GM12891 (cell line): ENCODE measurements around the gene GMDS.
A peak's percentile ranks its signal among the peaks of the same experiment; 100 is the strongest.

ENCODE experiments used
- DNase-seq: peaks from one replicate; pipeline ENCODE4 v3.0.0; 2011; ENCODE audit warnings: low spot score; ENCODE audit not compliant: insufficient read length
- FAIRE-seq: peaks from 2 replicates; lab custom pipeline; 2011; peaks lifted over from hg19 to GRCh38; lab: Jason Lieb, UNC
- PAX5 ChIP-seq: IDR thresholded peaks from 2 replicates; pipeline ENCODE4 v1.6.1; 2011; ENCODE audit warnings: low read length, moderate library complexity, mild to moderate bottlenecking; ENCODE audit not compliant: insufficient read depth, severe bottlenecking
- POLR2A ChIP-seq: IDR thresholded peaks from 2 replicates; pipeline ENCODE4 v1.6.1; 2011; ENCODE audit warnings: low read depth, low read length, control low read depth
- POLR2AphosphoS5 ChIP-seq: IDR thresholded peaks from 2 replicates; pipeline ENCODE4 v1.6.1; 2011; ENCODE audit warnings: low read depth, low read length, control low read depth
- POU2F2 ChIP-seq: IDR thresholded peaks from 2 replicates; pipeline ENCODE4 v1.6.1; 2011; ENCODE audit warnings: low read depth, mild to moderate bottlenecking, control low read depth, low read length, moderate library complexity
- SPI1 ChIP-seq: IDR thresholded peaks from 2 replicates; pipeline ENCODE4 v1.6.1; 2011; ENCODE audit warnings: low read depth, low read length, control low read depth
- TAF1 ChIP-seq: IDR thresholded peaks from 2 replicates; pipeline ENCODE4 v1.6.1; 2011; ENCODE audit warnings: low read depth, low read length, control low read depth

Gene GMDS

DNA sequence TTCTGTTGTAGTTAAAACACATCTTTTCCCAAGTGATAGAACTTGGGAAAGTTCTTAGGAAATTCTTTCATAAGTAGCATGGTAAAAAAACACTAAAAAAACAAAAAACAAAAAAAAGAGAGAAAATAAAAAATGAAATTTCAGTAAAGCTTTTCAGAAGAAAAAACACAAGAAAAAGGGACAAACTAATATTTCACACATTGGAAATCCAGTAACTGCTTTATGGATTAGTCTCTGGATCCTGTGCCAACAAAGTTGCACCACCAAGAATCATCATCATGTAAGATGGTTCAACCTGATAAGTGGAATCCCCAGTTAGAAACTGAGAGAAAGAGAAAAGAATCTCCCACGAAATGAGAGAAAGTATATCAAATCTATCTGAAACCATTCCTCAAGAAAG lies 144.2 kb downstream of the GMDS start:
- FAIRE-seq (no peak), DNase-seq (no peak)
- TF ChIP-seq POU2F2 (no peak), POLR2A (no peak), PAX5 (no peak), POLR2AphosphoS5 (no peak), TAF1 (no peak), SPI1 (no peak)

DNA sequence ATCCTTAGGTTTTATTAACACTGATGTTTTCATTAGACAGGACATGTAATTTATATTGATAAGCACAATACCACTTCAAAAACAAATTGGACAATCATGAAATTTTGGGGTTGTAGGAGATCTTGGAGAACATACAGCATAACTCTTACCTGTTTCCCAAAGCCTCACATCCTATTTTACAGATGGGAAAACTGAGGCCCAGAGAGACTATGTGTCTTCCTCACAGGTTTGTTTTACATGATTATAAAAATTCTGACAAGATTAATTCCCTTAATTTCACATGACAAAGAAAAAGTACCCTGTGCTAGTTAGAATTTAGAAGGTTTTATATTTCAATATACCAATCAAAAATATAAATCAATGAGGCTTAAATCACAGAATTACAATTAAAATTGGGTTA lies 145.5 kb downstream of the GMDS start:
- DNase-seq: no peak
- no peak for FAIRE-seq
- TF ChIP-seq TAF1 (no peak), PAX5 (no peak), POLR2A (no peak), SPI1 (no peak), POLR2AphosphoS5 (no peak), POU2F2 (no peak)

DNA sequence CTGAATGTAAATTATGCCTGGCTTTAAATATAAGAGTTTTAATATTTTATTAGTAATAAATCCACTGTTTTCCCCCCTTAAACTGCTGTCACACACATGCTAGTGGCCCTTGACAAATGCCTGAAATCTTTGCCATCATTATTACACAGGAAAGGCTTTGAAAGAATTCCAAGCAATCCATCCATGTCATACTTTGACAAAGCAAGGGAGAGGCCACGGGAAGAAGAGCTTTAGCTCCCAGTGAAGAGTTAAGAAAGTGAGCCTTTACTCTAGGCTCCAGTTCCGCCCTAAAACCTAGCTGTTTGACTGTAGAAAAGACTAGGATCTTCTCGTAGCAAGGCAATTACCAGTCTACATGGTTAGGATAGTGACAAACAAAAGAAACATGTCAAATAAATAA lies 147.9 kb downstream of the GMDS start:
- DNase-seq (no peak), FAIRE-seq (no peak)
- no peak for TF ChIP-seq TAF1
- TF ChIP-seq SPI1: no peak
- no peak for TF ChIP-seq POU2F2
- TF ChIP-seq PAX5: no peak
- no peak for TF ChIP-seq POLR2A
- TF ChIP-seq POLR2AphosphoS5: no peak

DNA sequence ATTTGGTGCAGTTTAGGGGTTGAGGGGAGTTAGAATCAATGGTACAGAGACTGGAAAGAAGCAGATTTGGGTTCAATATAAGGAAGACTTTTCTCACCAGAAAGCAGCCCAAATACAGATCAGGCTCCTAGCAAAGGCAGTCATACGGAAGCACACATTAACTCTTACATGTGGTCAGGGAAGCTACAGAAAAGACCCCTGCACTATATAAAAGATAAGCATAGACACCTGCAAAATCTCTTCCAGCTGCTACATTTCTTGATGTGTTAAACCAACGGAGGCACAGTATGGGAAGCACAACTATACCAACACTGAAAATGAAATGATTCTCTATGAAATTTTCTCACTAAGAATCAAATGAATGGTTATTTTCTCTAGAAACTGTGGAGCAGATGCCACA lies 150.8 kb downstream of the GMDS start:
- TF ChIP-seq POLR2AphosphoS5: no peak
- TF ChIP-seq TAF1: no peak
- no peak for TF ChIP-seq SPI1
- no peak for TF ChIP-seq PAX5
- no peak for TF ChIP-seq POU2F2
- no peak for TF ChIP-seq POLR2A

DNA sequence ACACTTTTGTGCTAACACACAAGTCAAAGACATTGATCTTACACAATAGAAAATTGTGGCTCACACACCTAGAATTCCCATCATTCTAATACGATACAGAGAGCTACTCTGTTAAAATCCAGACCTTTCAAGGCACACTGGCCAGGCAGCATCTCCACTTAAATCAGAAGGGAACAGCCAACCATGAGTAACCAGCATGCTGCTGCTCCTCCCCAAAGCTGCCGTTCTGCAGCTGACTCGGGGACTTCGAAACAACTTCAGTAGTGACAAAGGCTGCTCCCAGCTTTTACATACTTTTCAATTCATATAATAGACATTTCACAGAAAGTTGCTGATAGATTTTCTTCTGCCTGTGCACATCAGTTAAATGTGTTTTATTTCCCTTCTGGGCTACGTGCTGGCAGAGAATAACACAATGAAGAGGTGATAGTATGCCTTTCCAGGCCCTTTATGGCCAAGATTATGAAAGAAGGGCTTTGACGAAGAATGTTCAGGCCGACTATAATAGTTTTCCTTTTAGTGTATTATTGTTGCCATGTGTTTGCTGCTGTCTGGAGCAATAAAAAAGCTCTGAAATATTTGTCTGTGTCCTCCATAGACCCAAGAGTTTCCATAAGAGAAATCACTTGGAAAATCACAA lies 159.0 kb downstream of the GMDS start:
- TF ChIP-seq TAF1 (no peak), SPI1 (no peak), POLR2A (no peak), PAX5 (no peak)
- DNase-seq: no peak
- no peak for FAIRE-seq

More for the DNA sequence above, 150.8 kb downstream of the GMDS start:
- DNase-seq (no peak), FAIRE-seq (no peak)

DNA sequence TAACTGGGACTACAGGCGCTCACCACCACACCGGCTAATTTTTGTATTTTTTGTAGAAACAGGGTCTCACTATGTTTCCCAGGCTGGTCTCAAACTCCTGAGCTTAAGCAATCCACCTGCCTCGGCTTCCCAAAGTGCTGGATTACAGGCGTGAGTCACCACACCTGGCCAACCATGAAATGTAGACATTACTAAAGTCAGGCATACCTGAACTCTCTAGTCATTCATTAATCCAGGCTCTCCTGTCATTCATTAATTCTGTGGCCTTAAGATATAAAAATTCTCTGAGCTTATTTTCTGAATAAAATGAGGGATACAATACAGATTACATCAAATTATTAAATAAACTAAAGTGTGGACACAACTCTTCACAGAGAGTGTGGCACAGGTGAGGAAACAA lies 159.7 kb downstream of the GMDS start:
- DNase-seq (no peak), FAIRE-seq (no peak)
- no peak for TF ChIP-seq POLR2AphosphoS5
- no peak for TF ChIP-seq POLR2A
- TF ChIP-seq SPI1: no peak
- no peak for TF ChIP-seq PAX5
- no peak for TF ChIP-seq POU2F2
- TF ChIP-seq TAF1: no peak

DNA sequence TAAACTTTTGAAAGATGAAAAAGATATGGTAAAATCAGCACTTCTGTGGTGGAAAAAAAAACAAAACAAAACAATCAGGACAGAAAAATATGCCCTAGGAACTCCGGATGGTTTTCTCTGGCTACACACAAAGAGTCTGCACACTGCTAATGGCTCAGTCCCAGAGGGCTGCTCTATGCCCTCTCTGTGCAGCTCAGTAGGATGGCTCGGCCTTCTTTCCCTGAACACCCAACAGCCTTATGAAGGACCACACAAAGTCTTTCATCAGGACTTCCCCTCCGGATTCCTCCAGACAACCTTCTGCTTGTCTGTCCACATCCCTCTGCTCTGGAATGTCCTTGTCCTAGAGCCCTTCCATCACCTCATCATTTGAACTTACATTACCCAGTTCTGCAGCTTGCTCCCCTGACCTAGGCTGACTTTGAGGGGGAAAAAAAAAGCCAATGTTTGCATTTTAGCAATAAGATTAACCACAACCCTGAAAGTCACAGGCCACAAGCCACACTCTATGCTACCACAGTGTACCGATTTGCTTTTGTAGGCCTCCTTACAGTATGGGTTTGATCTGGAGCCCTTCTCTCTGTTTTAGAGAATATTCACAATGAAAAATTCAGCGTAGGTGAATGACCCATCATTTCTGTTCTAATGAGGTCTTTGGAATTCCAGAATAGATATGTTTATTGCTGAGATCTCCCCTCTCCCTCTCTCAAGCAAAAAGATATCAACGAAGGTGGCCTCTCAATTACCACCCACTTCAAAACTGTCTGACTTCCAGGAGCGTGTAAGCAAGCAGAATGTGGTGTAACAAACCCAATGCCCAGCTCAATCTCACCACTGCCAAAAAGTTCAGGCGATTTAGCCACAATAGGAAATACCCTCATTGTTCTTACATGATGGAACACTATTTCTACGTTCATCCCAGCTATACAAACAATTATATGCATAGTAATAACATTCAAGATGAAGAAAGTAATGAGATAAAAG lies 164.0 kb downstream of the GMDS start:
- TF ChIP-seq POU2F2 (peak; percentile 89), POLR2AphosphoS5 (no peak)
- peak; percentile 89 for FAIRE-seq
- peak; percentile 13 for DNase-seq

DNA sequence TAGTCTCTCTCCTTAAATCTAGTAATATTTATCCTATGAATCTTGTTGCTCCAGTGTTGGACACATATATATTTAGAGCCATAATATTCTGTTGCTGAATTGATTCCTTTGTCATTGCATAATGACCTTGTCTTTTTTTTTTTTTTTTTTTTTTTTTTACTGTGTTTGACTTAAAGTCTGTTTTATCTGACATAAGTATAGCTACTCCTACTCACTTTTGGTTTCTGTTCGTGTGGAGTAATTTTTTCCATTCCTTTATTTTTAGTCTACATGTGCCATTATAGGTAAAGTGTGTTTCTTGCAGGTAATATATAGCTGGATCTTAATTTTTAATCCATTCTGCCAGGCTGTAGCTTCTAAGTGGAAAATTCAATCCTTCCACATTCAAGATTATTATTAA lies 166.5 kb downstream of the GMDS start:
- FAIRE-seq (no peak), DNase-seq (no peak)
- TF ChIP-seq PAX5 (no peak), POLR2A (no peak), POU2F2 (no peak), SPI1 (no peak), TAF1 (no peak), POLR2AphosphoS5 (no peak)

DNA sequence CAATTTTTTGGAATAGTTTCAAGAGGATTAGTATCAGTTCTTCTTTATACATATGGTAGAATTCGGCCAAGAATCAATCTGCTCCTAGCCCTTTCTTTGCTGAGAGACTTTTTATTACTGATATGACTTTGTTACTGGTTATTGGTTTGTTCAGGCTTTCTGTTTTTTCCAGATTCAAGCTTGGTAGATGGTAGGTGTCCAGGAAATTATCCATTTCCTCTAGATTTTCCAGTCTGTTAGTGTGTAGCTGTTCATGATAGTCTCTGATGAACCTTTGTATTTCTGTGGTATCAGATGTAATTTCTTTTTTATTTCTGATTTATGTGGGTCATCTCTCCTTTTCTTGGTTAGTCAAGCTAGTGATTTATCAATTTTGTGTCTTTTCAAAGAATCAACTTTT lies 167.6 kb downstream of the GMDS start:
- DNase-seq (no peak), FAIRE-seq (no peak)
- TF ChIP-seq TAF1: no peak
- no peak for TF ChIP-seq POLR2AphosphoS5
- TF ChIP-seq SPI1: no peak
- no peak for TF ChIP-seq POLR2A
- TF ChIP-seq PAX5: no peak
- no peak for TF ChIP-seq POU2F2

DNA sequence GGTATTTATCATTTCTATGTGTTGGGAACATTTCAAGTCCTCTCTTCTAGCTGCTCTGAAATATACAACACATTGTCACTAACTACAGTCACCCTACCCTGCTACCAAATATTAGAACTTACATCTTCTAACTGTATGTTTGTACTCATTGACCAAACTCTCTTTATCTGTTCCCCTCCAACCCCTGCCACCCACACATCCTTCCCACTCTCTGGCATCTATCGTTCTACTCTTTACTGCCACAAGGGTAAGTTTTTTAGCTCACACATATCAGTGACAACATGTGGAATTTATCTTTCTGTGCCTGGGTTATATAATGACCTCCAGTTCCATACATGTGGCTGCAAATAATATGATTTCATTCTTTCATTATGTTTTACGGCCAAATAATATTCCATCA lies 171.9 kb downstream of the GMDS start:
- FAIRE-seq (no peak), DNase-seq (no peak)
- TF ChIP-seq POLR2A (no peak), POLR2AphosphoS5 (no peak), SPI1 (no peak), POU2F2 (no peak), TAF1 (no peak), PAX5 (no peak)
